Activated naive CD8-positive, alpha-beta T cell treated with anti-CD3 and anti-CD28 coated beads, Interleukin-2, amount 50 U/mL, for 16 hours (primary cell): ENCODE measurements around the gene KRTAP1-3.
"Not testable (repeated sequence)": the region's sequence is repeated elsewhere in the genome, so short reads cannot be mapped to it uniquely, and the experiment has no call there.

Experiments
- DNase-seq: peaks from one replicate; pipeline ENCODE4 v3.0.0-alpha.2; 2020; ENCODE audit warnings: low read depth, low spot score

KRTAP1-3 gene

GRCh38 chr17:41054556-41054955 is 19.9 kb upstream of the KRTAP1-3 start:
- DNase-seq, result not testable (repeated sequence)

GRCh38 chr17:41054025-41054424 is 19.4 kb upstream of the KRTAP1-3 start:
- no peak for DNase-seq

- no peak for DNase-seq
Observed at GRCh38 chr17:41052566-41052965, 17.9 kb upstream of the KRTAP1-3 start.

GRCh38 chr17:41049110-41049509 is 14.4 kb upstream of the KRTAP1-3 start:
- DNase-seq, result no peak

GRCh38 chr17:41048441-41048840 is 13.8 kb upstream of the KRTAP1-3 start:
- DNase-seq, result no peak

GRCh38 chr17:41046735-41047465 is 12.2 kb upstream of the KRTAP1-3 start, which contains the start of gene KRTAP2-1:
KRTAP2-1 (minus strand) TSS chr17:41047316; CDS start chr17:41047267, 49 bp downstream.
- not testable (repeated sequence) for DNase-seq

GRCh38 chr17:41042953-41043352 is 8.3 kb upstream of the KRTAP1-3 start:
- DNase-seq, result no peak

- not testable (repeated sequence) for DNase-seq
Observed at GRCh38 chr17:41040783-41041571, 6.3 kb upstream of the KRTAP1-3 start, which contains the start of gene KRTAP1-1. KRTAP1-1 (minus strand) TSS chr17:41041450; CDS start chr17:41041397, 53 bp downstream.

- DNase-seq, result no peak
Observed at GRCh38 chr17:41037853-41038350, 3.2 kb upstream of the KRTAP1-3 start.

- no peak for DNase-seq
Observed at GRCh38 chr17:41029633-41030245, 4.9 kb downstream of the KRTAP1-3 start, which contains the start of gene KRTAP1-4. KRTAP1-4 (minus strand) TSS chr17:41030195; CDS start chr17:41030078, 117 bp downstream.

- DNase-seq, result no peak
Observed at GRCh38 chr17:41026715-41027471, 7.8 kb downstream of the KRTAP1-3 start, which contains the start of gene KRTAP1-5. KRTAP1-5 (minus strand) TSS chr17:41027208; CDS start chr17:41027155, 53 bp downstream.

- DNase-seq, result no peak
Observed at GRCh38 chr17:41024697-41025096, 10.0 kb downstream of the KRTAP1-3 start.

GRCh38 chr17:41020336-41020735 is 14.3 kb downstream of the KRTAP1-3 start:
- DNase-seq, result no peak

GRCh38 chr17:41019415-41019814 is 15.3 kb downstream of the KRTAP1-3 start:
- no peak for DNase-seq

- no peak for DNase-seq
Observed at GRCh38 chr17:41018541-41018940, 16.1 kb downstream of the KRTAP1-3 start.

GRCh38 chr17:41016578-41017215 is 18.0 kb downstream of the KRTAP1-3 start:
- DNase-seq, result no peak

GRCh38 chr17:41015454-41015853 is 19.2 kb downstream of the KRTAP1-3 start:
- no peak for DNase-seq

- no peak for DNase-seq
Observed at GRCh38 chr17:41013606-41014005, 21.1 kb downstream of the KRTAP1-3 start.

- DNase-seq, result no peak
Observed at GRCh38 chr17:41013181-41013580, 21.5 kb downstream of the KRTAP1-3 start.

GRCh38 chr17:41012326-41013120 is 22.2 kb downstream of the KRTAP1-3 start:
- no peak for DNase-seq
